Upper lobe of left lung (tissue), 4 donors: ENCODE data around the gene SNAP25.

Source experiments
- EP300 ChIP-seq, 4 donors: sonication (generic); formaldehyde crosslinking; IDR thresholded peaks; one replicate each; pipeline ENCODE4 v1.5.1; 2017; ENCODE audit warnings: antibody characterized with exemption in 4 of 4, control low read depth in 2 of 4
- POLR2A ChIP-seq, 4 donors: fragments of 450-650 bp; IDR thresholded peaks; one replicate each; pipeline ENCODE4 v1.5.1; 2016 to 2017; ENCODE audit warnings: antibody characterized with exemption in 4 of 4, mild to moderate bottlenecking in 2 of 4
- TF ChIP-seq, protein P1 (sequence below), 6 experiments: fragments of 450-650 bp in 4 of 6; fragments of 200-600 bp in 2 of 6; sonication (generic) in 2 of 6; IDR thresholded peaks; one replicate each; pipeline ENCODE4 v1.5.1; 2016 to 2019; ENCODE audit warnings: antibody characterized with exemption in 6 of 6

DNA sequence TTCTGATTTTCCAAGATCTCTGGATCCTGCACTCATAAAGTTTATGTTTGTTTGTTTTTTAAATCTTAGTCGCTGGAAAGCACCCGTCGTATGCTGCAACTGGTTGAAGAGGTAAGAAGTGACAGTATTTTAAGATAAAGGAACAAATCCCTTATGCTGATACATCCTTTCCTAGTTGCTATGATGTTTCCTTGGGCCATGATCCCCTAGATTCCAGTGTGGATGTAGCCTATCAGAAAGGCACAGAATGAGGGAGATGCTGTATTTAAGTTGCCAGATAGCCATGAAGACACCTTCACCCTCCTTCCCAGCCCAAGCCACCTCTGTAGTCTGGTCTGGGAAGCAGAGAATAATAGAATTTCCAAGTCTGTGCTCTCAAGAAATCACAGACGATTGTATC is 59.0 kb downstream of the SNAP25 start:
- TF ChIP-seq, protein P1, sequence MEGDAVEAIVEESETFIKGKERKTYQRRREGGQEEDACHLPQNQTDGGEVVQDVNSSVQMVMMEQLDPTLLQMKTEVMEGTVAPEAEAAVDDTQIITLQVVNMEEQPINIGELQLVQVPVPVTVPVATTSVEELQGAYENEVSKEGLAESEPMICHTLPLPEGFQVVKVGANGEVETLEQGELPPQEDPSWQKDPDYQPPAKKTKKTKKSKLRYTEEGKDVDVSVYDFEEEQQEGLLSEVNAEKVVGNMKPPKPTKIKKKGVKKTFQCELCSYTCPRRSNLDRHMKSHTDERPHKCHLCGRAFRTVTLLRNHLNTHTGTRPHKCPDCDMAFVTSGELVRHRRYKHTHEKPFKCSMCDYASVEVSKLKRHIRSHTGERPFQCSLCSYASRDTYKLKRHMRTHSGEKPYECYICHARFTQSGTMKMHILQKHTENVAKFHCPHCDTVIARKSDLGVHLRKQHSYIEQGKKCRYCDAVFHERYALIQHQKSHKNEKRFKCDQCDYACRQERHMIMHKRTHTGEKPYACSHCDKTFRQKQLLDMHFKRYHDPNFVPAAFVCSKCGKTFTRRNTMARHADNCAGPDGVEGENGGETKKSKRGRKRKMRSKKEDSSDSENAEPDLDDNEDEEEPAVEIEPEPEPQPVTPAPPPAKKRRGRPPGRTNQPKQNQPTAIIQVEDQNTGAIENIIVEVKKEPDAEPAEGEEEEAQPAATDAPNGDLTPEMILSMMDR (IDR thresholded peaks at IDR 0.05), result no peak
- no peak for TF ChIP-seq EP300 (IDR thresholded peaks at IDR 0.05)
- no peak for TF ChIP-seq POLR2A (IDR thresholded peaks at IDR 0.05)
